Tibial nerve (tissue), 4 donors: Measurements from ENCODE around the gene HOXB8. TPM values are rescaled to one million over a fixed set of nuclear protein-coding genes. Genes with fewer than 3 reads are reported as not detected.

Experiments
- DNase-seq, 2 donors: peaks; one replicate each; pipeline ENCODE4 v3.0.0-alpha.2; 2019; ENCODE audit warnings: low spot score in 2 of 2
- H3K27ac ChIP-seq, 4 donors: fragments of 200-600 bp; sonication (generic) in 3 of 4; one replicate each; pipeline ENCODE4 v1.5.1; 2017 to 2019; ENCODE audit warnings: mild to moderate bottlenecking in 1 of 4
- H3K27me3 ChIP-seq, 2 donors: fragments of 200-600 bp; sonication (generic) in 1 of 2; one replicate each; pipeline versions ENCODE4 v1.5.1 to v1.6.0; 2017 to 2019
- H3K36me3 ChIP-seq, 3 donors: fragments of 200-600 bp; sonication (generic); one replicate each; pipeline ENCODE4 v1.5.1; 2018 to 2019
- H3K4me1 ChIP-seq, 4 donors: fragments of 200-600 bp; sonication (generic) in 3 of 4; one replicate each; pipeline ENCODE4 v1.5.1; 2017 to 2019
- H3K4me3 ChIP-seq, 4 donors: fragments of 200-600 bp; sonication (generic) in 3 of 4; one replicate each; pipeline ENCODE4 v1.5.1; 2017 to 2019; ENCODE audit warnings: mild to moderate bottlenecking in 1 of 4, moderate library complexity in 1 of 4
- H3K9me3 ChIP-seq, 4 donors: fragments of 200-600 bp; sonication (generic) in 3 of 4; one replicate each; pipeline ENCODE4 v1.5.1; 2017 to 2019
- EP300 ChIP-seq, 2 donors: sonication (generic); formaldehyde crosslinking; IDR thresholded peaks; one replicate each; pipeline ENCODE4 v1.6.1; 2017; ENCODE audit warnings: antibody characterized with exemption in 2 of 2, mild to moderate bottlenecking in 1 of 2
- POLR2A ChIP-seq, 2 donors: fragments of 450-650 bp; IDR thresholded peaks; one replicate each; pipeline ENCODE4 v1.6.1; 2017; ENCODE audit warnings: antibody characterized with exemption in 2 of 2, mild to moderate bottlenecking in 2 of 2, moderate library complexity in 2 of 2
- WGBS, 2 donors: methylation state at CpG; one replicate each; pipeline ENCODE4 v1.1.5; 2018; 5-methylcytosine and 5-hydroxymethylcytosine counted together
- total RNA-seq, 4 donors: library from RNA; depleted of rRNA; stranded (reverse); fragments of >200 nt; gene quantifications; one replicate each; pipeline ENCODE4 v1.1.0, GENCODE V29; 2016
- TF ChIP-seq, protein P1 (sequence below), 5 experiments: fragments of 200-600 bp in 3 of 5; fragments of 450-650 bp in 2 of 5; sonication (generic) in 3 of 5; IDR thresholded peaks; one replicate each; pipeline ENCODE4 v1.5.1; 2016 to 2019; ENCODE audit warnings: antibody characterized with exemption in 5 of 5, mild to moderate bottlenecking in 3 of 5, moderate library complexity in 2 of 5

HOXB8 gene
- total RNA-seq, 4 donors from 2014 or later = 0.66 to 0.90 TPM; not detected in 2

DNA sequence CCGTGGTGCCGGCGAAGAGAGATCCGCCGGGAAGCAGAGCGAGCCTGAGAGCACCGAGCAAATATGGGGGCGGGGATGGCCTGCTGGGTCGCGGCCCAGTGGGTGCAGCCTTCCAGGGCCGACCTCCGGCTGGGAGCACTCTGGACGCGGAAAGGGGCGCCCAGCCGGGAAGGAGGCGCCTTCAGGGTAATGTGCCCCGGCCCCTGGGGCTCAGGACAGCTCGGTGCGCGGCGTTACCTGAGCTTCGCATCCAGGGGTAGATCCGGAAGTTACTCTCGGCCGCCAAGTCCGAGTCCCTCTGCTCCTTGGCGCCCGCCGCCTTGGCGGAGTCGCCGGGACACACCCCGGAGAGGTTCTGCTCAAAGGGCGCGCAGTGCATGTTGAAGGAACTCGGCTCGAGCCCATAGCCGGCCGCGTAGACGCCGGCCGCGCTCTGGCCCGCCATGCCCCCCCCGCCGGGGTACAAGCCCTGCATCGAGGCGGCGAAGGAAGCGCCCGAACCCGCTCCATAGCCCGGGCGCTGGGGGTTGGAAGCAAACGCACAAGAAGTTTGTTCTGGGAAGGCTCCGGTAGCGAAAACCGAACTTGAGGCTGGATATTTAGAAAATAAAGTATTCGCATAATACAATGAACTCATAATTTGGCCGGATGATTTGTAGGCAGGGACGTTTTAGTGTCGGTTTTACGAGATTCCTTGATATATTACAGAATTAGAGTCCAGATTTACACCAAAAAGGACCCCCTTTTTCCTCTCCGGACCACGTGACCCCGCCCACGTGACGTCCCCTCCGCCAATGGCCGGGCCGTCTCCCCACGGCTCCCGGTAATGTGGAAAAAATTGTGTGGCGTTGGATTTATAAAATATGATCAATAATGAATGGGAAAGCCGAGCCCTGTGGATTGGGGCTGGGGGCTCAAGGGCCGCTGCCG, 4.5 kb downstream of the HOXB8 start, which contains the start of gene HOXB7:
Gene HOXB7, minus strand, starts transcription at position 736 of the 930 bp plus-strand sequence. Its CDS starts 99 bp downstream, at position 637.
- H3K9me3 ChIP-seq = no peaks in the 10 kb centered on the region
- no peaks in the 10 kb centered on the region for H3K36me3 ChIP-seq
- peaks cover 0 to 62% (median 18%) of the 10 kb centered on the region in 4 donors for H3K4me1 ChIP-seq
- DNase-seq = peak; percentile 47 to 64
- peak within 1 kb of the TSS; percentile 36 to 71 (median 55) for H3K4me3 ChIP-seq
- peaks cover 5 to 98% of the 10 kb centered on the region in 2 donors for H3K27me3 ChIP-seq
- H3K27ac ChIP-seq = peak within 1 kb of the TSS in 3 of 4 donors; percentile 73 to 86 (median 79)
- peak in 1 of 2 donors; percentile 16 for TF ChIP-seq EP300 (IDR thresholded peaks at IDR 0.05)
- TF ChIP-seq POLR2A (IDR thresholded peaks at IDR 0.05) = no peak
- TF ChIP-seq, protein P1, sequence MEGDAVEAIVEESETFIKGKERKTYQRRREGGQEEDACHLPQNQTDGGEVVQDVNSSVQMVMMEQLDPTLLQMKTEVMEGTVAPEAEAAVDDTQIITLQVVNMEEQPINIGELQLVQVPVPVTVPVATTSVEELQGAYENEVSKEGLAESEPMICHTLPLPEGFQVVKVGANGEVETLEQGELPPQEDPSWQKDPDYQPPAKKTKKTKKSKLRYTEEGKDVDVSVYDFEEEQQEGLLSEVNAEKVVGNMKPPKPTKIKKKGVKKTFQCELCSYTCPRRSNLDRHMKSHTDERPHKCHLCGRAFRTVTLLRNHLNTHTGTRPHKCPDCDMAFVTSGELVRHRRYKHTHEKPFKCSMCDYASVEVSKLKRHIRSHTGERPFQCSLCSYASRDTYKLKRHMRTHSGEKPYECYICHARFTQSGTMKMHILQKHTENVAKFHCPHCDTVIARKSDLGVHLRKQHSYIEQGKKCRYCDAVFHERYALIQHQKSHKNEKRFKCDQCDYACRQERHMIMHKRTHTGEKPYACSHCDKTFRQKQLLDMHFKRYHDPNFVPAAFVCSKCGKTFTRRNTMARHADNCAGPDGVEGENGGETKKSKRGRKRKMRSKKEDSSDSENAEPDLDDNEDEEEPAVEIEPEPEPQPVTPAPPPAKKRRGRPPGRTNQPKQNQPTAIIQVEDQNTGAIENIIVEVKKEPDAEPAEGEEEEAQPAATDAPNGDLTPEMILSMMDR (IDR thresholded peaks at IDR 0.05) = no peak
- WGBS, 2 donors = 1 to 2% methylated on average over 60 to 74 of the region's 79 CpGs

DNA sequence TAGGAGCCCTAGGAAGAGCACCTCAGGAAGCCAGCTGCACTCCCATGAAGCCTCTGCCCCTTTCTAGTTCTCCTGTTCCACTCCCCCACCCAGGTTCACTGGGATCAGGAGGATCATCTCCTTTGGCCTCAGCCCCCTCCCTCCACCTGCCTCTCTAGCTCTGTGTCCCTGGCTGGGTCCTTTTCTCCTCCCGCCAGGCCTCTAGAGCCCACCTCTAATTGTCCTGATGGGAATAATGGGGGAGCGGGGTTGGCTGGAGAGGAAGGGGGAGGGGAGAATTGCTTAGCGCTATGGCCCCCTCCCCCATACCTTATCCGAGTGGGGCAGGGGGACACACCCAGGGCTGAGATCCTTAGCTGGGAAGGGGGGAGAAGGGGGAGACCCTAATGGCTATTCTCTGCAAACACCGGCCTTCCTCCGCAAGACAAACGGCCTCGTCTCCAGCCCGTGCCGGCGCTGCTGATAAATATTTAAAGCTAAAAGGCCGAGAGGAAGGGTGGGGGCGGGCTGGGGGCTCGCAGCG, 5.3 kb downstream of the HOXB8 start:
- Histone ChIP-seq H3K4me1 (peaks cover 0 to 56% (median 18%) of the 10 kb centered on the region in 4 donors), H3K36me3 (no peaks in the 10 kb centered on the region), H3K27ac (peak overlapping the region in 3 of 4 donors; percentile 73 to 86 (median 79)), H3K27me3 (peaks cover 5 to 98% of the 10 kb centered on the region in 2 donors), H3K9me3 (no peaks in the 10 kb centered on the region), H3K4me3 (peak overlapping the region; percentile 36 to 71 (median 55))
- 6 to 9% methylated on average over 15 of the region's 15 CpGs for WGBS, 2 donors
- TF ChIP-seq EP300 (IDR thresholded peaks at IDR 0.05) (no peak), POLR2A (IDR thresholded peaks at IDR 0.05) (no peak)
- TF ChIP-seq, protein P1 (IDR thresholded peaks at IDR 0.05) = no peak
- no peak for DNase-seq

DNA sequence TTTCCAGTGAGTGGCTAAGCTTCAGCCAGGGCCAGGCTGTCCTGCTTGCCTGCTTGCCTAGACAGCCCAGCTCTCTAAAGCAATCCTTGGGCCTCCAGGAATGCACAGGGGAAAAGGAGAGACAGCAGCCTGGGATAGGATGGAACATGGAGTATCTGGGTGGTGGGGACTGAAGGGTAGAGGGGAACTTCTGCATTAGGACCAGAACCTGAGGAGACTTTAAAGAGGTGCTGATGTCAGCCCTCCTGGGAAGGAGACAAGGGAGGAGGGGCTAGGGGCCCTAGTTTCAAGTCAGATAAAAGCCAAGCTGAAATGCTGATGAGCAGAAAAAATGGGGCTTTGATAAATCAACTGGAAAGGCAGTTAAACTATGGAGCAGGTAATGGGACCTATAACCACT, 6.1 kb downstream of the HOXB8 start:
- H3K27me3 ChIP-seq = peaks cover 5 to 98% of the 10 kb centered on the region in 2 donors
- no peak for TF ChIP-seq EP300 (IDR thresholded peaks at IDR 0.05)
- TF ChIP-seq, protein P1 (IDR thresholded peaks at IDR 0.05) = no peak
- TF ChIP-seq POLR2A (IDR thresholded peaks at IDR 0.05) = no peak

DNA sequence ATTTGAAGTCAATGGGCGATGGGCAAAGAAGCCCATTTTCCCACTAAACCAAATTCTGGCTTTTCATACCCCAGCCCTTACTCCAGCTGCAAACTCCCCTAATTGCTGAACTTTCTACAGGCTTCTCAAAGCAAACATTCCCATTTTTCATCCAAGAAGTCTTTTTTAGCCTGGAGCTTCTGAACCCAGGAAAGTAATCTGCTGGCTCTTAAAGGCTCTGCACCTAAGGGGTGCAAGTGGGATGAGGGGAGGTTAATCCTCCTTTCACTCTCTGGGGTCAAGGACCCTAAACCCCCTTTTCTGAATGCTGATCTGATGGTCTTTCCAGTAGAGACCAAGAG, 6.6 kb downstream of the HOXB8 start:
- TF ChIP-seq EP300 (IDR thresholded peaks at IDR 0.05) (no peak), POLR2A (IDR thresholded peaks at IDR 0.05) (no peak)
- TF ChIP-seq, protein P1 (IDR thresholded peaks at IDR 0.05) = no peak

More for the DNA sequence above, 6.1 kb downstream of the HOXB8 start:
- DNase-seq = no peak
- Histone ChIP-seq H3K9me3 (no peaks in the 10 kb centered on the region), H3K4me3 (no peak overlapping the region), H3K27ac (no peak overlapping the region), H3K36me3 (no peaks in the 10 kb centered on the region), H3K4me1 (peaks cover 0 to 48% (median 16%) of the 10 kb centered on the region in 4 donors)

More for the DNA sequence above, 6.6 kb downstream of the HOXB8 start:
- peaks cover 5 to 98% of the 10 kb centered on the region in 2 donors for H3K27me3 ChIP-seq
- WGBS, 2 donors = 82 to 92% methylated on average over 1 of the region's 1 CpG
- H3K4me3 ChIP-seq = no peak overlapping the region
- no peaks in the 10 kb centered on the region for H3K36me3 ChIP-seq
- H3K4me1 ChIP-seq = peaks cover 0 to 43% (median 14%) of the 10 kb centered on the region in 4 donors
- H3K9me3 ChIP-seq = peaks cover 0 to 6% (median 0%) of the 10 kb centered on the region in 4 donors
- H3K27ac ChIP-seq = no peak overlapping the region
- DNase-seq = no peak
